IMR-90 (cell line): Measurements from ENCODE around the gene MAOA. TPM values are rescaled to one million over a fixed set of nuclear protein-coding genes. Genes with fewer than 3 reads are reported as not detected.

Experiments used
- ATAC-seq: fragments of 200-7000 bp; cut with Tn5 transposase; 2 replicates; pipeline ENCODE4 v1.9.1; 2020; ENCODE audit warnings: low read depth, mild to moderate bottlenecking, moderate library complexity
- BruUV-seq: library from RNA; stranded (reverse); fragments of 400-500 nt; replicated peaks from 2 replicates; lab custom pipeline; 2021; lab: Mats Ljungman, UMichigan
- CTCF ChIA-PET: fragments of 300-600 bp; formaldehyde crosslinking; extraction: SDS; loops from one replicate; lab custom pipeline; 2021; ENCODE audit warnings: antibody characterized with exemption; lab: Yijun Ruan, JAX
- POLR2A ChIA-PET: fragments of 300-600 bp; sonication (Branson Sonifier 250); formaldehyde crosslinking; loops from one replicate; lab custom pipeline; 2022; ENCODE audit warnings: antibody characterized with exemption; ENCODE audit not compliant: unreplicated experiment; lab: Charles Lee
- DNase-seq: peaks from one replicate; pipeline ENCODE4 v3.0.0; 2013
- H2AFZ ChIP-seq: replicated peaks from 2 replicates; pipeline ENCODE3; 2013; ENCODE audit warnings: low read length, mild to moderate bottlenecking; ENCODE audit not compliant: poor library complexity
- H2AK5ac ChIP-seq: 2 replicates; pipeline ENCODE4 v1.6.1; 2013; ENCODE audit warnings: low read depth, low read length, inconsistent platforms
- H2AK9ac ChIP-seq: replicated peaks from 2 replicates; pipeline ENCODE3; 2013; ENCODE audit warnings: mild to moderate bottlenecking, low read depth, low read length, moderate library complexity; ENCODE audit not compliant: poor library complexity
- H2BK120ac ChIP-seq: 2 replicates; pipeline ENCODE4 v1.6.1; 2013; ENCODE audit warnings: low read depth, low read length, inconsistent platforms
- H2BK15ac ChIP-seq: 3 replicates; pipeline ENCODE4 v1.6.1; 2013; ENCODE audit warnings: low read depth, low read length, inconsistent platforms
- H2BK20ac ChIP-seq: 2 replicates; pipeline ENCODE4 v1.6.1; 2013; ENCODE audit warnings: low read depth, mild to moderate bottlenecking, inconsistent platforms, low read length, moderate library complexity
- H2BK5ac ChIP-seq: 2 replicates; pipeline ENCODE4 v1.6.1; 2013; ENCODE audit warnings: mild to moderate bottlenecking, low read depth, low read length, inconsistent platforms; ENCODE audit not compliant: poor library complexity, severe bottlenecking
- H3K14ac ChIP-seq: replicated peaks from 2 replicates; pipeline ENCODE4 v1.6.1; 2013; ENCODE audit warnings: low read depth, low read length, inconsistent platforms
- H3K18ac ChIP-seq: 2 replicates; pipeline ENCODE4 v1.6.1; 2013; ENCODE audit warnings: low read depth, low read length, control low read depth
- H3K23ac ChIP-seq: 2 replicates; pipeline ENCODE4 v1.6.1; 2013; ENCODE audit warnings: low read depth, low read length, inconsistent platforms
- H3K27ac ChIP-seq: 2 replicates; pipeline ENCODE4 v1.5.1; 2013; ENCODE audit warnings: mild to moderate bottlenecking, control low read depth, low read length; ENCODE audit not compliant: insufficient read depth
- H3K27me3 ChIP-seq: 2 replicates; pipeline ENCODE4 v1.6.1; 2013; ENCODE audit warnings: low read length; ENCODE audit not compliant: control insufficient read depth, insufficient read depth
- H3K36me3 ChIP-seq: 2 replicates; pipeline ENCODE4 v1.6.1; 2013; ENCODE audit warnings: low read length, mixed read lengths; ENCODE audit not compliant: control insufficient read depth, insufficient read depth
- H3K4ac ChIP-seq: 2 replicates; pipeline ENCODE4 v1.6.1; 2013; ENCODE audit warnings: low read depth, low read length, inconsistent platforms
- H3K4me1 ChIP-seq: 2 replicates; pipeline ENCODE4 v1.6.1; 2013; ENCODE audit warnings: low read length, mixed read lengths; ENCODE audit not compliant: control insufficient read depth, insufficient read depth
- H3K4me2 ChIP-seq: 2 replicates; pipeline ENCODE4 v1.6.1; 2013; ENCODE audit warnings: low read depth, mild to moderate bottlenecking, control low read depth, low read length, moderate library complexity
- H3K4me3 ChIP-seq: 2 replicates; pipeline ENCODE4 v1.5.1; 2013; ENCODE audit warnings: low read depth, mild to moderate bottlenecking, control low read depth, low read length, moderate library complexity; ENCODE audit not compliant: insufficient read depth
- H3K56ac ChIP-seq: 2 replicates; pipeline ENCODE4 v1.6.1; 2013; ENCODE audit warnings: low read length, inconsistent platforms; ENCODE audit not compliant: insufficient read depth; ENCODE audit errors: extremely low read depth
- H3K79me1 ChIP-seq, 2 experiments: 2 replicates each; pipeline ENCODE4 v1.6.1; 2013; ENCODE audit warnings: low read length in 2 of 2, inconsistent platforms in 1 of 2, low read depth in 1 of 2
- H3K9ac ChIP-seq: 2 replicates; pipeline ENCODE4 v1.6.1; 2013; ENCODE audit warnings: low read depth, low read length, control low read depth
- H3K9me1 ChIP-seq: 2 replicates; pipeline ENCODE4 v1.6.1; 2013; ENCODE audit warnings: low read length, inconsistent platforms; ENCODE audit not compliant: insufficient read depth
- H3K9me3 ChIP-seq: 2 replicates; pipeline ENCODE4 v1.6.1; 2013; ENCODE audit warnings: low read length; ENCODE audit not compliant: control insufficient read depth, insufficient read depth
- H4K20me1 ChIP-seq: 2 replicates; pipeline ENCODE4 v1.6.1; 2013; ENCODE audit warnings: low read length, inconsistent platforms; ENCODE audit not compliant: insufficient read depth
- H4K5ac ChIP-seq: 2 replicates; pipeline ENCODE4 v1.6.1; 2013; ENCODE audit warnings: mild to moderate bottlenecking, low read depth, low read length, control low read depth
- H4K8ac ChIP-seq, 2 experiments: 2 replicates each; pipeline ENCODE4 v1.6.1; 2013; ENCODE audit warnings: low read depth in 2 of 2, low read length in 2 of 2, control low read depth in 1 of 2, inconsistent platforms in 1 of 2
- H4K91ac ChIP-seq: 2 replicates; pipeline ENCODE4 v1.6.1; 2013; ENCODE audit warnings: low read depth, low read length, inconsistent platforms; ENCODE audit not compliant: insufficient read depth
- CHD1 ChIP-seq: IDR thresholded peaks from 2 replicates; pipeline ENCODE4 v1.6.1; 2012; ENCODE audit warnings: low read depth, low read length, improper control_type of control experiment
- MAZ ChIP-seq: IDR thresholded peaks from 2 replicates; pipeline ENCODE4 v1.6.1; 2012; ENCODE audit warnings: low read depth, mild to moderate bottlenecking, low read length, improper control_type of control experiment, moderate library complexity, borderline replicate concordance
- NFE2L2 ChIP-seq: fragments of 150-350 bp; IDR thresholded peaks from 2 replicates; pipeline ENCODE4 v1.6.1; 2016; ENCODE audit warnings: low read depth, mild to moderate bottlenecking, low read length
- POLR2A ChIP-seq: IDR thresholded peaks from 2 replicates; pipeline ENCODE4 v1.6.1; 2012; ENCODE audit warnings: mild to moderate bottlenecking, low read depth, low read length
- RCOR1 ChIP-seq: IDR thresholded peaks from 2 replicates; pipeline ENCODE4 v1.6.1; 2012; ENCODE audit warnings: mild to moderate bottlenecking, low read length, improper control_type of control experiment; ENCODE audit not compliant: insufficient replicate concordance
- SMC3 ChIP-seq: fragments of 150-350 bp; IDR thresholded peaks from 2 replicates; pipeline ENCODE4 v1.6.1; 2016; ENCODE audit warnings: low read depth, mild to moderate bottlenecking, antibody characterized with exemption, low read length, moderate library complexity
- WGBS, 2 experiments: methylation state at CpG; one replicate each; pipeline versions ENCODE4 v1.1.5 to v1.1.7; 2013; ENCODE audit warnings: missing lambda C conversion rate in 2 of 2; ENCODE audit not compliant: insufficient read length in 1 of 2; ENCODE audit errors: extremely low coverage in 2 of 2; 5-methylcytosine and 5-hydroxymethylcytosine counted together
- dilution Hi-C: fragments of 300-500 bp; cut with HindIII; formaldehyde crosslinking; loops from one replicate; pipeline ENCODE4 v1.14.3; 2018; ENCODE audit warnings: low sequenced_read_pairs; ENCODE audit not compliant: unreplicated experiment
- in situ Hi-C: fragments of 300-500 bp; cut with MboI; formaldehyde crosslinking; loops from 3 replicates; pipeline ENCODE4 v1.14.3; 2019; ENCODE audit warnings: low sequenced_read_pairs, inconsistent platforms, mixed read lengths
- intact Hi-C: fragments of 100-400 bp; cut with micrococcal nuclease; formaldehyde crosslinking; loops from 2 replicates; pipeline ENCODE4 v1.10.0; 2022
- polyA plus RNA-seq, 3 experiments: library from polyadenylated mRNA; depleted of rRNA; stranded (reverse); fragments of >200 nt; gene quantifications; 2 replicates each; pipeline ENCODE4 v1.2.3, GENCODE V29; 2012; ENCODE audit warnings: low replicate concordance in 1 of 3
- total RNA-seq: library from RNA; depleted of rRNA; stranded (reverse); fragments of >200 nt; gene quantifications from 2 replicates; pipeline ENCODE4 v1.2.3, GENCODE V29; 2012
- TF ChIP-seq, protein P1 (sequence below): conservative IDR thresholded peaks from 2 replicates; pipeline ENCODE4 v1.5.1; 2012; ENCODE audit warnings: mild to moderate bottlenecking, low read depth, low read length, improper control_type of control experiment
- TF ChIP-seq, protein P2 (sequence below): fragments of 150-350 bp; IDR thresholded peaks from 2 replicates; pipeline ENCODE4 v1.6.1; 2017; ENCODE audit warnings: mild to moderate bottlenecking, antibody characterized with exemption, low read length, low read depth
- TF ChIP-seq, protein P3 (sequence below): fragments of 150-350 bp; IDR thresholded peaks from 2 replicates; pipeline ENCODE4 v1.6.1; 2016; ENCODE audit warnings: low read depth, mild to moderate bottlenecking, low read length, moderate library complexity, borderline replicate concordance

Gene MAOA
- total and polyA plus RNA-seq, 2 of the 4 experiments (the other 2 are of a cell fraction): 0.14 to 0.36 TPM

DNA sequence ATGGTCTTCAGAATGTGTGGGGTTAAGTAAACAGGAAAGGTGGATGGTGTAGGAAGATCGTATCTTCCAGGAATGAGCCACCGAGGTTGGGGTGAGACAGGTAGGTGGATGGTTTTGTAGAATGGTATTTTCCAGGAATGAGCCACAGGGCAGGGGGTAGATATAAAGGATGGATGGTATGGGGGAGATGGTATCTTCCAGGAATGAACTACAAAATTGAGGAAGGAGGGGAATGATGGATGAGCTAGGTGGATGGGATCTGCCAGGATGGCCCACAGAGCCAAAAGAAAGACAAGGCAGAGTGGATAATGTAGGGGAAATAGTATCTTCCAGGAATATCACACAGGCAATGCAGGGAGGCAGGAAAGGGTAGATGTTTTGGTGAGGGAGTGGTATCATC is 60.0 kb downstream of the MAOA start:
- 76% methylated on average over 2 of the region's 2 CpGs; no CpG with 5 or more reads in 1 of the 2 experiments for WGBS, 2 experiments
- Histone ChIP-seq H2AFZ (no peak overlapping the region), H4K91ac (no peak overlapping the region), H4K20me1 (no peaks in the 10 kb centered on the region), H3K4ac (no peak overlapping the region), H3K18ac (no peak overlapping the region), H3K9ac (no peak overlapping the region), H2BK120ac (no peak overlapping the region), H3K27ac (no peak overlapping the region), H2AK9ac (no peak overlapping the region), H3K9me3 (peaks cover 7% of the 10 kb centered on the region; the same call in 1 of the 2 replicates), H3K14ac (no peak overlapping the region), H2AK5ac (no peak overlapping the region), H3K23ac (no peak overlapping the region), H2BK20ac (no peak overlapping the region), H3K4me2 (no peak overlapping the region), H4K5ac (no peak overlapping the region), H2BK15ac (no peak overlapping the region), H3K56ac (no peak overlapping the region), H3K9me1 (no peaks in the 10 kb centered on the region), H3K4me1 (no peaks in the 10 kb centered on the region), H3K36me3 (no peaks in the 10 kb centered on the region), H3K27me3 (no peaks in the 10 kb centered on the region; the same call in 1 of the 2 replicates), H3K4me3 (no peak overlapping the region), H4K8ac (no peak overlapping the region), H3K79me1 (no peaks in the 10 kb centered on the region), H2BK5ac (no peak overlapping the region)
- POLR2A ChIA-PET: no interaction called here
- DNase-seq: no peak
- TF ChIP-seq RCOR1 (no peak), MAZ (no peak), POLR2A (no peak), NFE2L2 (no peak), SMC3 (no peak), CHD1 (no peak)
- TF ChIP-seq, protein P1, sequence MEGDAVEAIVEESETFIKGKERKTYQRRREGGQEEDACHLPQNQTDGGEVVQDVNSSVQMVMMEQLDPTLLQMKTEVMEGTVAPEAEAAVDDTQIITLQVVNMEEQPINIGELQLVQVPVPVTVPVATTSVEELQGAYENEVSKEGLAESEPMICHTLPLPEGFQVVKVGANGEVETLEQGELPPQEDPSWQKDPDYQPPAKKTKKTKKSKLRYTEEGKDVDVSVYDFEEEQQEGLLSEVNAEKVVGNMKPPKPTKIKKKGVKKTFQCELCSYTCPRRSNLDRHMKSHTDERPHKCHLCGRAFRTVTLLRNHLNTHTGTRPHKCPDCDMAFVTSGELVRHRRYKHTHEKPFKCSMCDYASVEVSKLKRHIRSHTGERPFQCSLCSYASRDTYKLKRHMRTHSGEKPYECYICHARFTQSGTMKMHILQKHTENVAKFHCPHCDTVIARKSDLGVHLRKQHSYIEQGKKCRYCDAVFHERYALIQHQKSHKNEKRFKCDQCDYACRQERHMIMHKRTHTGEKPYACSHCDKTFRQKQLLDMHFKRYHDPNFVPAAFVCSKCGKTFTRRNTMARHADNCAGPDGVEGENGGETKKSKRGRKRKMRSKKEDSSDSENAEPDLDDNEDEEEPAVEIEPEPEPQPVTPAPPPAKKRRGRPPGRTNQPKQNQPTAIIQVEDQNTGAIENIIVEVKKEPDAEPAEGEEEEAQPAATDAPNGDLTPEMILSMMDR: no peak
- TF ChIP-seq, protein P2, sequence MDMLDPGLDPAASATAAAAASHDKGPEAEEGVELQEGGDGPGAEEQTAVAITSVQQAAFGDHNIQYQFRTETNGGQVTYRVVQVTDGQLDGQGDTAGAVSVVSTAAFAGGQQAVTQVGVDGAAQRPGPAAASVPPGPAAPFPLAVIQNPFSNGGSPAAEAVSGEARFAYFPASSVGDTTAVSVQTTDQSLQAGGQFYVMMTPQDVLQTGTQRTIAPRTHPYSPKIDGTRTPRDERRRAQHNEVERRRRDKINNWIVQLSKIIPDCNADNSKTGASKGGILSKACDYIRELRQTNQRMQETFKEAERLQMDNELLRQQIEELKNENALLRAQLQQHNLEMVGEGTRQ: no peak
- TF ChIP-seq, protein P3, sequence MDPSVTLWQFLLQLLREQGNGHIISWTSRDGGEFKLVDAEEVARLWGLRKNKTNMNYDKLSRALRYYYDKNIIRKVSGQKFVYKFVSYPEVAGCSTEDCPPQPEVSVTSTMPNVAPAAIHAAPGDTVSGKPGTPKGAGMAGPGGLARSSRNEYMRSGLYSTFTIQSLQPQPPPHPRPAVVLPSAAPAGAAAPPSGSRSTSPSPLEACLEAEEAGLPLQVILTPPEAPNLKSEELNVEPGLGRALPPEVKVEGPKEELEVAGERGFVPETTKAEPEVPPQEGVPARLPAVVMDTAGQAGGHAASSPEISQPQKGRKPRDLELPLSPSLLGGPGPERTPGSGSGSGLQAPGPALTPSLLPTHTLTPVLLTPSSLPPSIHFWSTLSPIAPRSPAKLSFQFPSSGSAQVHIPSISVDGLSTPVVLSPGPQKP: no peak
- in situ Hi-C loops (no loop called here), dilution Hi-C loops (no loop called here), intact Hi-C loops (no loop called here)
- CTCF ChIA-PET: no interaction called here
- no peak for ATAC-seq
- no TSS peak for BruUV-seq
